Nephron (organoid): Measurements from ENCODE around the gene KLK2.

Experiments
- H3K27ac Mint-ChIP-seq, 3 experiments: 2 replicates each; pipeline ENCODE4 v1.8.0; 2020; ENCODE audit warnings: mixed read lengths in 3 of 3, mild to moderate bottlenecking in 2 of 3, moderate library complexity in 1 of 3
- H3K27me3 Mint-ChIP-seq: 2 replicates; pipeline ENCODE4 v1.8.0; 2021; ENCODE audit warnings: low read depth, mild to moderate bottlenecking, moderate library complexity, mixed read lengths
- H3K36me3 Mint-ChIP-seq: 2 replicates; pipeline ENCODE4 v1.8.0; 2020; ENCODE audit warnings: low read depth, mixed read lengths
- H3K4me1 Mint-ChIP-seq: 2 replicates; pipeline ENCODE4 v1.8.0; 2020; ENCODE audit warnings: mixed read lengths
- H3K4me3 Mint-ChIP-seq, 3 experiments: 2 replicates each; pipeline ENCODE4 v1.8.0; 2020; ENCODE audit warnings: mild to moderate bottlenecking in 3 of 3, mixed read lengths in 3 of 3, moderate library complexity in 2 of 3
- H3K9me3 Mint-ChIP-seq: 2 replicates; pipeline ENCODE4 v1.8.0; 2020; ENCODE audit warnings: mixed read lengths
- CTCF ChIP-seq, 3 experiments: fragments of 200-600 bp; sonication (generic); IDR thresholded peaks; one replicate each; pipeline ENCODE4 v1.5.0; 2021; ENCODE audit warnings: antibody characterized with exemption in 3 of 3; ENCODE audit not compliant: unreplicated experiment in 3 of 3

The KLK2 gene

GRCh38 chr19:50906217-50906616, 33.0 kb downstream of the KLK2 start:
- Mint-ChIP-seq H3K27ac (no peak overlapping the region), H3K36me3 (no peaks in the 10 kb centered on the region), H3K4me3 (no peak overlapping the region), H3K9me3 (no peaks in the 10 kb centered on the region), H3K27me3 (peaks cover 14% of the 10 kb centered on the region), H3K4me1 (no peaks in the 10 kb centered on the region)
- no peak for TF ChIP-seq CTCF (IDR thresholded peaks at IDR 0.05; ENCODE audit: unreplicated experiment in 3 of 3)

DNA sequence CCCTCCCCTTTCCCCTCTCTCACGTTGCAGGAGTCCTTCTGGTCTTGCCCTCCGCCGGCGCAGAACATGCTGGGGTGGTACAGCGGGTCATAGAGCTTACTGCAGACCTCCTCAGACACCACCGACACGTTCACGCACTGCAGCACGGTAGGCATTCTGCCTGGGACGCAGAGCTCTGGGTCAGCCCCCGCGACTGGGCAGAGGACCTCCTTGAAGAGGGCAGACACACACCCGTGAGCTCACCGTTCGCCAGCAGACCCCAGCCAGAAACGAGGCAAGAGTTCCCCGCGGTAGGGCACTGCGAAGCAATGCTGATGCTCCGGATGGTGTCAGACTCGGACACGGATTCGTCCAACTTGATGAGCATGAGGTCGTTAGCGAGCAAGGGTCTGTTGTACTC, 35.1 kb downstream of the KLK2 start:
- Mint-ChIP-seq H3K27me3 (peaks cover 14% of the 10 kb centered on the region), H3K9me3 (no peaks in the 10 kb centered on the region), H3K4me3 (peak overlapping the region in 1 of 3 experiments; percentile 21), H3K36me3 (no peaks in the 10 kb centered on the region), H3K4me1 (peaks cover 6% of the 10 kb centered on the region), H3K27ac (no peak overlapping the region)
- TF ChIP-seq CTCF (IDR thresholded peaks at IDR 0.05; ENCODE audit: unreplicated experiment in 3 of 3): no peak

DNA sequence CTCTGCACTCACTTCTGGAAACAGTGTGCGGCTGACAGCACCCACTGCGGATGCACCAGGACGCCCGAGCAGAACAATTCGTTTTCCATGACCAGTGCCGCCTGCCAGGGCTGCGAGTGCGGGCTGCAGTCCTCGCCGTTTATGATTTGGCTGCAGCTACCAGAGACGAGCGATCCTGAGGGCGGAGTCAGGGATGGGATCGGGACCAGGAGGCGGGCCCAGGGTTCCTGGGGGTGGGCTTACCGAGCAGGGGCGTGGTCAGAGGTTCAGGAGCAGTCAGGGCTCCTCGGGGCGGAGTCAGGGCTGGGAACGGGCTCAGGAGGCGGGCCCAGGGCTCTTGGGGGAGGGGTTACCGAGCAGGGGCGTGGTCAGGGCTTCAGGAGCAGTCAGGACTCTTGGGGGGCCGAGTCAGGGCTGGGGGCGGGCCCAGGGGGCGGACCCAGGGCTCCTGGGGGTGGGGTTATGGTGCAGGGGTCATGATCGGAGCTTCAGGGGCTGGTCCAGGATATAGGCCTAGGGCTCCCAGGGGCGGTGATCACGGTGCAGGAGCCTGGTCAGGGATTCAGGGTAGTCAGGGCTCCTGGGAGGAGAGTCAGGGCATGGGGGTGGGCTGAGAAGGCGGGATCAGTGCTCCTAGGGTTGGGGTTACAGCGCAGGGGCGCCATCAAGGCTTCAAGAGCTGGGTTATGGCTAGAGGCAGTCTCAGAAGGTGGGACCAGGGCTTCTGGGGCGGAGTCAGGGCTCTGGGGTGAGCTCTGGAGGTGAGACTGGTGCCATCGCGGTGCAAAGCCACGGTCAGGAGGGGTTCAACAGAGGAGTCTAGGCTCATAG, 36.2 kb downstream of the KLK2 start:
- TF ChIP-seq CTCF (IDR thresholded peaks at IDR 0.05; ENCODE audit: unreplicated experiment in 3 of 3): no peak
- Mint-ChIP-seq H3K4me3 (peak overlapping the region; percentile 44 to 65 (median 63)), H3K4me1 (peaks cover 6% of the 10 kb centered on the region), H3K36me3 (no peaks in the 10 kb centered on the region), H3K27ac (no peak overlapping the region), H3K27me3 (peaks cover 14% of the 10 kb centered on the region), H3K9me3 (no peaks in the 10 kb centered on the region)

- Mint-ChIP-seq H3K4me3 (no peak overlapping the region), H3K27me3 (peaks cover 7% of the 10 kb centered on the region), H3K4me1 (peaks cover 6% of the 10 kb centered on the region), H3K9me3 (no peaks in the 10 kb centered on the region), H3K36me3 (no peaks in the 10 kb centered on the region), H3K27ac (no peak overlapping the region)
- no peak for TF ChIP-seq CTCF (IDR thresholded peaks at IDR 0.05; ENCODE audit: unreplicated experiment in 3 of 3)
Measured at GRCh38 chr19:50910722-50911121, 37.5 kb downstream of the KLK2 start.

GRCh38 chr19:50911206-50912101, 38.2 kb downstream of the KLK2 start, which contains the start of gene KLK4:
KLK4 (minus strand) TSS chr19:50911395; CDS start chr19:50910738, 657 bp downstream.
- Mint-ChIP-seq H3K4me1 (peaks cover 6% of the 10 kb centered on the region), H3K27me3 (peaks cover 3% of the 10 kb centered on the region), H3K4me3 (no peak within 1 kb of the TSS), H3K27ac (no peak within 1 kb of the TSS), H3K36me3 (no peaks in the 10 kb centered on the region), H3K9me3 (no peaks in the 10 kb centered on the region)
- no peak for TF ChIP-seq CTCF (IDR thresholded peaks at IDR 0.05; ENCODE audit: unreplicated experiment in 3 of 3)
